Islet of Langerhans (tissue), 1 donor: ENCODE measurements around the gene LY9.
"Not testable (repeated sequence)": the region's sequence is repeated elsewhere in the genome, so short reads cannot be mapped to it uniquely, and the experiment has no call there.

ENCODE experiments used
- FAIRE-seq: peaks from one replicate; lab custom pipeline; 2011; peaks lifted over from hg19 to GRCh38; lab: Jason Lieb, UNC

The LY9 gene

GRCh38 chr1:160774886-160775719 lies 20.9 kb upstream of the LY9 start:
- no peak for FAIRE-seq

GRCh38 chr1:160776178-160776577 lies 19.8 kb upstream of the LY9 start:
- FAIRE-seq = no peak

- FAIRE-seq = no peak
Measured at GRCh38 chr1:160777486-160778089, 18.4 kb upstream of the LY9 start.

- no peak for FAIRE-seq
Measured at GRCh38 chr1:160778976-160779375, 17.0 kb upstream of the LY9 start.

- no peak for FAIRE-seq
Measured at GRCh38 chr1:160779626-160780397, 16.2 kb upstream of the LY9 start.

GRCh38 chr1:160780398-160780755 lies 15.6 kb upstream of the LY9 start:
- no peak for FAIRE-seq

- FAIRE-seq = no peak
Measured at GRCh38 chr1:160781186-160781766, 14.7 kb upstream of the LY9 start.

- FAIRE-seq = no peak
Measured at GRCh38 chr1:160781914-160782689, 13.9 kb upstream of the LY9 start.

- not testable (repeated sequence) for FAIRE-seq
Measured at GRCh38 chr1:160782988-160783765, 12.8 kb upstream of the LY9 start.

GRCh38 chr1:160789051-160789701 lies 6.8 kb upstream of the LY9 start:
- no peak for FAIRE-seq

GRCh38 chr1:160789702-160790611 lies 6.0 kb upstream of the LY9 start:
- no peak for FAIRE-seq

- FAIRE-seq = no peak
Measured at GRCh38 chr1:160794376-160794775, 1.6 kb upstream of the LY9 start.

- FAIRE-seq = no peak
Measured at GRCh38 chr1:160797271-160797709, 1.3 kb downstream of the LY9 start.

GRCh38 chr1:160797861-160798273 lies 1.9 kb downstream of the LY9 start:
- FAIRE-seq = no peak

- FAIRE-seq = no peak
Measured at GRCh38 chr1:160798439-160798838, 2.5 kb downstream of the LY9 start.

- no peak for FAIRE-seq
Measured at GRCh38 chr1:160799641-160800040, 3.7 kb downstream of the LY9 start.

- no peak for FAIRE-seq
Measured at GRCh38 chr1:160800142-160800541, 4.2 kb downstream of the LY9 start.

GRCh38 chr1:160800645-160801408 lies 4.9 kb downstream of the LY9 start:
- no peak for FAIRE-seq
